Smooth muscle cell of the brain vasculature (primary cell): ENCODE data around the gene FMO1.
"Not testable (repeated sequence)": the region's sequence is repeated elsewhere in the genome, so short reads cannot be mapped to it uniquely, and the experiment has no call there.

Experiments used
- DNase-seq: peaks from one replicate; pipeline ENCODE4 v3.0.0-alpha.2; 2012; ENCODE audit warnings: low read depth, low spot score

The FMO1 gene

GRCh38 chr1:171236231-171236630 lies 12.1 kb upstream of the FMO1 start:
- DNase-seq = not testable (repeated sequence)

- no peak for DNase-seq
These were observed 4.4 kb upstream of the FMO1 start for GRCh38 chr1:171243878-171244277.

GRCh38 chr1:171245458-171246064 lies 2.7 kb upstream of the FMO1 start:
- no peak for DNase-seq

- no peak for DNase-seq
These were observed 793 bp upstream of the FMO1 start for GRCh38 chr1:171247501-171247900.

GRCh38 chr1:171248841-171249240 lies 547 bp downstream of the FMO1 start:
- DNase-seq = no peak

GRCh38 chr1:171250263-171250662 lies 2.0 kb downstream of the FMO1 start:
- DNase-seq = no peak

- peak; percentile 18 for DNase-seq
These were observed 3.0 kb downstream of the FMO1 start for GRCh38 chr1:171251042-171251951.

GRCh38 chr1:171251952-171252300 lies 3.6 kb downstream of the FMO1 start:
- DNase-seq = no peak

- no peak for DNase-seq
These were observed 4.2 kb downstream of the FMO1 start for GRCh38 chr1:171252482-171252881.

- DNase-seq = no peak
These were observed 6.6 kb downstream of the FMO1 start for GRCh38 chr1:171254859-171255258.

GRCh38 chr1:171256940-171257606 lies 8.8 kb downstream of the FMO1 start:
- DNase-seq = no peak

- DNase-seq = no peak
These were observed 9.3 kb downstream of the FMO1 start for GRCh38 chr1:171257607-171258076.

- DNase-seq = no peak
These were observed 10.1 kb downstream of the FMO1 start for GRCh38 chr1:171258429-171258828.

- DNase-seq = no peak
These were observed 10.6 kb downstream of the FMO1 start for GRCh38 chr1:171258943-171259342.

GRCh38 chr1:171261336-171261735 lies 13.0 kb downstream of the FMO1 start:
- DNase-seq = no peak

GRCh38 chr1:171263901-171264300 lies 15.6 kb downstream of the FMO1 start:
- DNase-seq = no peak

- DNase-seq = no peak
These were observed 17.4 kb downstream of the FMO1 start for GRCh38 chr1:171265686-171266085.

GRCh38 chr1:171266930-171267329 lies 18.6 kb downstream of the FMO1 start:
- DNase-seq = no peak

- no peak for DNase-seq
These were observed 19.1 kb downstream of the FMO1 start for GRCh38 chr1:171267391-171267790.

- DNase-seq = no peak
These were observed 22.5 kb downstream of the FMO1 start for GRCh38 chr1:171270806-171271205.

GRCh38 chr1:171277534-171277933 lies 29.2 kb downstream of the FMO1 start:
- DNase-seq = no peak

GRCh38 chr1:171279234-171279633 lies 30.9 kb downstream of the FMO1 start:
- DNase-seq = no peak

- no peak for DNase-seq
These were observed 31.4 kb downstream of the FMO1 start for GRCh38 chr1:171279678-171280077.
